ENCODE data around the gene PRKN. TPM values are rescaled to one million over a fixed set of nuclear protein-coding genes. Genes with fewer than 3 reads are reported as not detected.

PRKN gene
- total and polyA plus RNA-seq, 9 donors, result 3.0 to 15.0 (median 9.2) TPM

GRCh38 chr6:161511447-161512095, 1216.0 kb downstream of the PRKN start:
- Histone ChIP-seq H3K27ac (no peak overlapping the region), H3K36me3 (no peaks in the 10 kb centered on the region), H3K9me3 (no peaks in the 10 kb centered on the region), H3K4me1 (ENCODE audit: insufficient read depth) (no peaks in the 10 kb centered on the region), H3K4me3 (no peak overlapping the region), H3K27me3 (no peaks in the 10 kb centered on the region)
- no peak for TF ChIP-seq POLR2A (IDR thresholded peaks at IDR 0.05)
- no peak for TF ChIP-seq CTCF (IDR thresholded peaks at IDR 0.05)
- TF ChIP-seq EP300 (IDR thresholded peaks at IDR 0.05), result no peak
- intact Hi-C loops (cut with DNase I), result no loop called here
- DNase-seq, result no peak
- 70 to 78% (median 78%) methylated on average over 9 of the region's 9 CpGs for WGBS, 3 donors

GRCh38 chr6:161508341-161508740, 1219.2 kb downstream of the PRKN start:
- intact Hi-C loops (cut with DNase I), result no loop called here
- Histone ChIP-seq H3K4me3 (no peak overlapping the region), H3K27me3 (no peaks in the 10 kb centered on the region), H3K27ac (no peak overlapping the region), H3K4me1 (ENCODE audit: insufficient read depth) (no peaks in the 10 kb centered on the region), H3K36me3 (no peaks in the 10 kb centered on the region), H3K9me3 (no peaks in the 10 kb centered on the region)
- WGBS, 3 donors, result 83 to 88% (median 84%) methylated on average over 6 of the region's 6 CpGs
- TF ChIP-seq CTCF (IDR thresholded peaks at IDR 0.05) (no peak), POLR2A (IDR thresholded peaks at IDR 0.05) (no peak), EP300 (IDR thresholded peaks at IDR 0.05) (no peak)
- DNase-seq, result no peak

- H3K4me1 ChIP-seq (ENCODE audit: insufficient read depth), result no peaks in the 10 kb centered on the region
- H3K27me3 ChIP-seq, result no peaks in the 10 kb centered on the region
- intact Hi-C loops (cut with DNase I), result no loop called here
- H3K4me3 ChIP-seq, result no peak overlapping the region
- DNase-seq, result no peak
- WGBS, 3 donors, result 7 to 57% (median 23%) methylated on average over 4 of the region's 4 CpGs
- no peak for TF ChIP-seq CTCF (IDR thresholded peaks at IDR 0.05)
- TF ChIP-seq EP300 (IDR thresholded peaks at IDR 0.05), result no peak
- no peak for TF ChIP-seq POLR2A (IDR thresholded peaks at IDR 0.05)
- no peaks in the 10 kb centered on the region for H3K36me3 ChIP-seq
- H3K27ac ChIP-seq, result no peak overlapping the region
- no peaks in the 10 kb centered on the region for H3K9me3 ChIP-seq
These were observed 1220.2 kb downstream of the PRKN start for GRCh38 chr6:161507375-161507774.

GRCh38 chr6:161503570-161503969, 1224.0 kb downstream of the PRKN start:
- no peaks in the 10 kb centered on the region for H3K27me3 ChIP-seq
- no peak overlapping the region for H3K27ac ChIP-seq
- 36 to 52% (median 44%) methylated on average over 4 of the region's 4 CpGs for WGBS, 3 donors
- H3K9me3 ChIP-seq, result no peaks in the 10 kb centered on the region
- TF ChIP-seq POLR2A (IDR thresholded peaks at IDR 0.05), result no peak
- no peak for TF ChIP-seq EP300 (IDR thresholded peaks at IDR 0.05)
- TF ChIP-seq CTCF (IDR thresholded peaks at IDR 0.05), result no peak
- H3K4me1 ChIP-seq (ENCODE audit: insufficient read depth), result no peaks in the 10 kb centered on the region
- DNase-seq, result no peak
- no peaks in the 10 kb centered on the region for H3K36me3 ChIP-seq
- intact Hi-C loops (cut with DNase I), result no loop called here
- H3K4me3 ChIP-seq, result no peak overlapping the region
